Endothelial cell (in vitro differentiated cells): ENCODE measurements around the gene TBC1D5. TPM values are rescaled to one million over a fixed set of nuclear protein-coding genes. Genes with fewer than 3 reads are reported as not detected.

Source experiments
- DNase-seq: peaks from one replicate; pipeline ENCODE4 v3.0.0; 2021; ENCODE audit warnings: low spot score
- H3K27ac Mint-ChIP-seq: one replicate; pipeline ENCODE4 v1.8.0; 2021; ENCODE audit warnings: mixed read lengths, inconsistent platforms; ENCODE audit not compliant: unreplicated experiment
- H3K27me3 Mint-ChIP-seq: one replicate; pipeline ENCODE4 v1.8.0; 2021; ENCODE audit warnings: mild to moderate bottlenecking, moderate library complexity, mixed read lengths, inconsistent platforms; ENCODE audit not compliant: unreplicated experiment
- H3K36me3 Mint-ChIP-seq: one replicate; pipeline ENCODE4 v1.8.0; 2021; ENCODE audit warnings: mild to moderate bottlenecking, low read depth, mixed read lengths, inconsistent platforms; ENCODE audit not compliant: unreplicated experiment
- H3K4me1 Mint-ChIP-seq: one replicate; pipeline ENCODE4 v1.8.0; 2021; ENCODE audit warnings: mild to moderate bottlenecking, mixed read lengths, inconsistent platforms; ENCODE audit not compliant: unreplicated experiment
- H3K4me3 Mint-ChIP-seq: one replicate; pipeline ENCODE4 v1.8.0; 2021; ENCODE audit warnings: mild to moderate bottlenecking, mixed read lengths, inconsistent platforms; ENCODE audit not compliant: unreplicated experiment
- H3K9me3 Mint-ChIP-seq: one replicate; pipeline ENCODE4 v1.8.0; 2021; ENCODE audit warnings: mixed read lengths, inconsistent platforms; ENCODE audit not compliant: unreplicated experiment
- CTCF ChIP-seq: fragments of 200-600 bp; sonication (generic); IDR thresholded peaks from one replicate; pipeline ENCODE4 v1.5.0; 2021; ENCODE audit warnings: antibody characterized with exemption; ENCODE audit not compliant: unreplicated experiment
- total RNA-seq: library from RNA; stranded (reverse); fragmentation: NEBNext Ultra II Directional; extraction: Animal tissue kit (Norgen Biotek cat#: 25700); gene quantifications from one replicate; pipeline ENCODE4 v1.2.1, GENCODE V29; 2021; ENCODE audit not compliant: unreplicated experiment

The TBC1D5 gene
- total RNA-seq, 1 donor from 2014 or later: 48.2 TPM

DNA sequence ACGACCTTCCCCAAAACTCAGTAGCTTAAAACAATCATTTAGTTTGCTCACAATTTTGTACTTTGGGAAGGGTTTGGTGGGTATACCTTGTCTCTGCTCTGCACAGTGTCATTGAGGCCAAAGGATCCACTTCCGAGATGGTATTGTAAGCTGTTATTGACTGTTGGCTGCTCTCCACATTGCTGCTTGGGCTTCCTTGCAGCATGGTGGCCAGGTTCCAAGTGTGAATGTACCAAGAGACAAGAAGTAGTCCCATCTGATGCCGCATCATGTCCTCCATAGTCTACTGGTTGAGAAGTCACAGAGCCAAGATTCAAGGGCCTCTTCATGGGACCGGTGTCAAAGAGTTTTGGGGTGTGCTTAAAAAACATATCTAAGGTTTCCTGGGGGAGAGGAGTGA, 589.2 kb downstream of the TBC1D5 start:
- no peak for DNase-seq
- Mint-ChIP-seq H3K4me3 (no peak overlapping the region), H3K27me3 (peaks cover 15% of the 10 kb centered on the region), H3K36me3 (peaks cover 22% of the 10 kb centered on the region), H3K27ac (no peak overlapping the region), H3K4me1 (no peaks in the 10 kb centered on the region), H3K9me3 (no peaks in the 10 kb centered on the region)
- TF ChIP-seq CTCF: no peak

- TF ChIP-seq CTCF: no peak
- DNase-seq: no peak
- peaks cover 13% of the 10 kb centered on the region for H3K27me3 Mint-ChIP-seq
- H3K4me1 Mint-ChIP-seq: no peaks in the 10 kb centered on the region
- no peaks in the 10 kb centered on the region for H3K9me3 Mint-ChIP-seq
- no peak overlapping the region for H3K27ac Mint-ChIP-seq
- H3K36me3 Mint-ChIP-seq: peaks cover 22% of the 10 kb centered on the region
- H3K4me3 Mint-ChIP-seq: no peak overlapping the region
Measured at GRCh38 chr3:17151598-17152373, 590.6 kb downstream of the TBC1D5 start.

GRCh38 chr3:17149076-17149475, 593.4 kb downstream of the TBC1D5 start:
- Mint-ChIP-seq H3K4me3 (no peak overlapping the region), H3K9me3 (no peaks in the 10 kb centered on the region), H3K4me1 (no peaks in the 10 kb centered on the region), H3K36me3 (peaks cover 21% of the 10 kb centered on the region), H3K27me3 (peaks cover 17% of the 10 kb centered on the region), H3K27ac (no peak overlapping the region)
- TF ChIP-seq CTCF: no peak
- no peak for DNase-seq

DNA sequence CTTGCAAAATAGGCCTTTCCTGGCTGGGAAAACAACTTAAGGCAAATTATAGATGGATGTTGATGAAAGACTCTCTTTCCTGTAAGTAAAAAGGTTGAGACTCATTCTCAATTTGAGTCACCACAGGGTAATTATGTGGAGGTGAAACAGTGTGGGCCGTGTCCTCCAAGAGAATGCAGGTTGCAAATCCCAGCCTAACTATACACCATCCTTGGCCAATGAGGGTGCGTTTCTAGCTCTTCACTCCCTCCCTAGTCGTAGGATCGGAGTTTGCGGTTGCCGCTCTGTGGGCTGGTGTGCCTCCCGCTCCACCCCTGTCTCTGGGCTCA, 597.8 kb downstream of the TBC1D5 start:
- Mint-ChIP-seq H3K27me3 (peaks cover 15% of the 10 kb centered on the region), H3K36me3 (peaks cover 3% of the 10 kb centered on the region), H3K27ac (no peak overlapping the region), H3K4me3 (no peak overlapping the region), H3K4me1 (no peaks in the 10 kb centered on the region), H3K9me3 (no peaks in the 10 kb centered on the region)
- no peak for TF ChIP-seq CTCF
- DNase-seq: no peak

DNA sequence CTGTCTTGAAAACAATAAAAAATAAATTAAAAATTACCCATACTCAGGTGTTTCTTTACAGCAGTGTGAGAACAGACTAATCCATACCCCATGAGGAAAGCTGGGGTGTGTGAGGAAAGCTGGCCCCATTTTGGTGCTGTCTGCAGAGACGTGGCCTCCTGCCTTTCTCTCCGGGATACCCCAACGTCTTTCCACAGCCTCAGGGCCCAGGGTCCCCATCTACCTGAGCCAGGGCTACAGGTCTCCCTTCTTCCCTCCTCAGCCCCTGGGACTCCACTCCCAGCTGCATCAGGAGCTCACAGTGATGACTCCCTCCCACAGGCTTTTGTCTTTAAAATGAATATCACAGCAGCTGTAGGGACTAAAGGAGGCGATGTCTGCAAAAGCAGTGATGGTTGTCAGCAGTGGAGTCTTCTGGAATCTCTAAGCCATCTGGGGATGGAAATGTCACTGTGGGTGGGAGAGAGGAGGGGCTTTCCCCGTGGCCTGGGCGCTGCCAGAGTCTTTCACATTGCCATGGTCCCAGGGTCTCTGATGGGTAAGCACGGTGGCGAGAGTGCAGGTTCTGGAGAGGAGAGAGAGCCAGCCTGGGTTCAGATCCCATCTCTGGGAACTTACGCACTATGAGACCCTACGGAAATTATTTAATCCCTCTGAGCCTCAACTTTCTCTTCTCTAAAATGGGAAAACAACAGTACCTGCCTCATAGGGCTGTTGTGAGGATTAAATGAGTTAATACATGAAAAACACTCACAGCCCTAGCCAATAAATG, 598.4 kb downstream of the TBC1D5 start:
- Mint-ChIP-seq H3K9me3 (no peaks in the 10 kb centered on the region), H3K4me1 (no peaks in the 10 kb centered on the region), H3K27ac (no peak overlapping the region), H3K27me3 (peaks cover 15% of the 10 kb centered on the region), H3K4me3 (no peak overlapping the region), H3K36me3 (peaks cover 3% of the 10 kb centered on the region)
- no peak for DNase-seq
- no peak for TF ChIP-seq CTCF
